ENCODE results near the gene CENPK. TPM values are rescaled to one million over a fixed set of nuclear protein-coding genes. Genes with fewer than 3 reads are reported as not detected.

CENPK gene
- total RNA-seq, 1 donor from 2014 or later = 12.4 TPM

Small RNA genes lying within 50 kb of the gene (small RNA-seq; reads per million reads assigned to genes)
- not detected for gene RNU6-540P (ENCODE audit: low replicate concordance)

Other genes with a start within 250 kb of the CENPK start
- gene ADAMTS6, start 81.2 kb downstream of the CENPK start, total RNA-seq = 8.1 TPM
- 76.6 TPM for gene PPWD1, start 128 bp upstream of the CENPK start, total RNA-seq
- gene TRIM23, start 61.2 kb upstream of the CENPK start, total RNA-seq = 37.7 TPM
- 5.7 TPM for gene SHLD3, start 61.9 kb upstream of the CENPK start, total RNA-seq
- gene TRAPPC13, start 61.9 kb upstream of the CENPK start, total RNA-seq = 39.5 TPM
- gene SGTB, start 158.9 kb upstream of the CENPK start, total RNA-seq = 8.3 TPM
- 23.7 TPM for gene NLN, start 159.0 kb upstream of the CENPK start, total RNA-seq